ENCODE measurements around the gene CSTB.

The CSTB gene

GRCh38 chr21:43766734-43767497 is 9.2 kb downstream of the CSTB start:
- DNase-seq: no peak

GRCh38 chr21:43764576-43765495 is 11.3 kb downstream of the CSTB start:
- DNase-seq: no peak

- no peak for DNase-seq
These were observed 12.1 kb downstream of the CSTB start for GRCh38 chr21:43763901-43764523.

GRCh38 chr21:43762303-43763128 is 13.6 kb downstream of the CSTB start:
- no peak for DNase-seq

DNA sequence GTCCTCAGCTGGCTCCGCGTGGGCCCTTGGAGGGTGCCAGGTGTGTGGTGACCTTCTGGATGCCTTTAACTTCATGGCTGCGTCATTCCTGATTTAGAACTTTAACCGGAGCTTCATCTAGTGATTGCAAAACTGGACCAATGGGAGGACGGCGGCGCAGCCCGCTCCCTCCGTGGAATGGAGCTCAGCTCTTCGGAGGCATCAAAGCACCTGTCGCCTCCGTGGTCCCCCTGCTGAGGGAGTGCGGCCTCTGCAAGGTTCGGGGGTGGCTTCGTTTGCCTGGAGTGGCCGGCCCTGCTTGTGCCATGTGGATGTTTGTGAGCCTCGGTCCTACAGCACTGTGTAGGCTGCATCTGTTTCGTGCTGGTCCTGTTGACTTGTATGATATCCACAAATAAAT is 14.2 kb downstream of the CSTB start:
- no peak for DNase-seq

GRCh38 chr21:43760391-43760958 is 15.6 kb downstream of the CSTB start:
- DNase-seq: no peak

DNA sequence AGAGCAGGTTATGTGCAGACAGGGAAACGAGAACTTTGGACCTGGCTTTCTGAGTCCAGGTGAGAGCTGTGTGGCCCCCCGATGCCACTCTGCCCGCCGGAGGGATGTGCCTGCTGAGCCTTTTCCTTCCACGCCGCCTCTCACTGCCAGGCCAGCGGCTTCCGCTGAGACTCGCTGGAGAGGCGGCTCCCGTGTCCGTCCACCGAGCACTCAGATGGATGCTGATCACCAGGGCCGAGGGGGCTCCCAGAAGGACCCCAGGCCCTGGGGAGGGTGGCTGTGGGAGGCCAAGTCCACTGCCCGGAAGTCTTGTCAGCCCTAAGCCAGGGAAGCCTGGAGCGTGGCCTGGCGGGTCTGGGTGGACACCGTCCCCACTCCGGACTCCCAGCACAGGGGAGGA is 16.5 kb downstream of the CSTB start:
- no peak for DNase-seq

DNA sequence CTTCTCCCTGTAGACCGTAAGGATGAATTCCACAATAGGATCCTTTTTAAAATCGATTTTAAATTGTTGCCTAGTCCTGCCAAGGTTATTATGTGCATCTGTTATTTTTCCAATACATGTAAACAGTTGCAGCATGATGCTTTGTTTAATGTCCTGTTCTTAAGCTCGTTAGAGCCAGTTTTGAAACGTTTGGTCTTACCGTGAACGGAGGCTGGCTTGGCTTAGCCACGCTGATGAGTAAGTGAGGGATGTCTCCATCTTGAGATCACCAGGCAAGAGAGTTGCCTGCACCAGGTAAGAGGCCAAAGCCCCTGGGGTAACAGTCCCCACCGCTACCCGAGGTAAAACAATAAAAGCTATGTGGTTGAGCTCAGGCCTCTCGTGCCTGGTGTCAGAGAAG is 17.3 kb downstream of the CSTB start:
- DNase-seq: no peak

GRCh38 chr21:43758111-43758641 is 17.9 kb downstream of the CSTB start:
- DNase-seq: no peak

DNA sequence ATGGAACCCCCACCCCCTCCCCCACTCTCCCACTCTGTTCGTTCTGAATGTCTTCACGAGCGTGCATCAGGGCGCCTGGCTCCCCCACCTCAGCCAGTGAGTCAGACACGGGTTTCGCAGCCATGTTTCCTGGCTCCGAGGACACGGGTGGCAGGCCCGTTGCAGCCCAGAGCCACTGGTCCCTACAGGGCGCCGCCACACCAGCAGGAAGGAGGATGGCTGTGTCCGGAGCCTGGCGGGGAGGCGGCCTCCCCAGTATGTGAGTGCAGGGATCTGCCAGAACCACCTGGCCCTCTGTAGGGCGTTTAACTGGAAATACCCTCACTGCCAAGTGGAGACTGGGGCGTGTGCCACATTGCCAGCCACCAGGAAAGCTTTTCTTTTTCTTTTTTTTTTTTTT is 18.5 kb downstream of the CSTB start:
- DNase-seq: no peak

DNA sequence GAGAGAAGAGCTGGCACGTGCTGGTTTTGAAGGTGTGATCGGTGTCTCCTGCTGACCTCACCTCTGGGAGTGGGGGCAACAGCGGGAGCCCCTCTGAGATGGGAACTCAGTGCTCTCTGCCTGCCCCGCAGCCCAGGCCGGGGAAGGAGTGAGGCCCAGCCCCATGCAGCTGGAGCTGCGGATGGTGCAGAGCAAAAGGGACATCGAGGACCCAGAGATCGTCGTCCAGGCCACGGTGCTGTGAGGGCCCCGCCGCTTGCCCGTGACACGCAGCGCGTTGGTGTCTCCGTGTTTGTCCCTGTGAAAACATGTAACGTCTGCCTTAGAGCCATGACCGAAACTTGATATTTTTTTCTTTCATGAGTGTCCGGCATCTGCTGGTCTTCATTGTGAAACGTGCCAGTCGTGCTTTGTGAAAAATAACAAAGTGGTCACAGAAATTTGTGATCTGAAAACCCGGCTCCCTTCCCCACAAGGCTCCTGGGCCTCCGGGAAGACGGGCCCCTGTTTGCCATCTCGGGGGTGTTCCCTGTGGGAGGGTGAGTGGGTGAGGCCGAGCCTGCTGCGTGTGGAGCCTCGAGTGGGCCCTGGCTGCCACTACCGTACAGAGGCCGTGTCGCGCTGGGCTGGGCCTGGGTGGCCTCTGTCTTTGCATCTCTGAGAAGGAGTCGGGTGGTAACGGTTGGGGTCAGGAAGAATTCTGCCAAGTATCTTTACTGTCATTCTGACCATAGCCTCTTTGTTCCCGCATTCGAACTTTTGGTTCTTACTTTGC is 20.1 kb downstream of the CSTB start:
- no peak for DNase-seq

- DNase-seq: peak in 1 of 2 experiments; percentile 31
These were observed 20.9 kb downstream of the CSTB start for GRCh38 chr21:43754948-43755781.

DNA sequence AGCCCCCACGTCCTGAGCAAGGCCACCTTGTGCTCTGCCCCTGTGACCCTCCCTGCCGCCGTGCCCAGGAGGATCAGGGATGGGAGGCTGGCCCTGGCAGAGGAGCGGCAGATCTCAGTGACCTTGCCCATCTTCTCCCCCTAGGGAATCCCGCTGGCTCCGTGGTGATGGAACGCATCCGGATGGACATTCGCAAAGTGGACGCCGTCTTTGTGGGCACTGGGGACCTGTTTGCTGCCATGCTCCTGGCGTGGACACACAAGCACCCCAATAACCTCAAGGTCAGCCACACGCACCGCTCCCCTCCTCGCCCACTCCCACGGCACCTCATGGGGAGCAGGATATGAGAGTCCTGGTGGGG is 22.7 kb downstream of the CSTB start:
- DNase-seq: no peak

GRCh38 chr21:43752758-43753438 is 23.2 kb downstream of the CSTB start:
- DNase-seq: no peak

DNA sequence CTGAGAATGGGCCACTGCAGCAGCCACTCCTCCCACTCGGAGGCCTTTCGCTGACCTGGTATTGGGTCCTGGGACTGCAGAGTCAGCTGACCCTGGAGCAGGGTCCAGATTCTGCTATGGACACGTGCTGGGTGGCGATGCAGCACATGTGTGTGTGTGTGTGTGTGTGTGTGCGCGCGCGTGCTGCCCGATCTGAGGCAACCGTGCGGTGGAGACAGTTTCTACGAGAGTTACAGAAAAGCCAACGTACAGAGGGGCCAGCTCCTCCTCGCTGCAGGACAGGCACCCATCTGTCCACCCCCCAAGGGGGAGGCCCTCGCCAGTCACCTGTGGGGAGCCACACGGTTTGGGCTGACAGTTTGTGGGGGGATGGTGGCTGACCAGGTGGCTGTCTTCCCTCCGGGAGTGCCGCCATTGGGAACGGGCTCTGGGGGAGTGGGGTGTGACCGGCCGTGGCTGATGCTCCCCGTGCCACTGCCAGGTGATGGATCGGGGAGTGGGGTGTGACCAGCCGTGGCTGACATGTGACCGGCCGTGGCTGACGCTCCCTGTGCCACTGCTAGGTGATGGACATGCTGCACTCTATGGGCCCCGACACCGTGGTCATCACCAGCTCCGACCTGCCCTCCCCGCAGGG is 24.0 kb downstream of the CSTB start:
- no peak for DNase-seq

DNA sequence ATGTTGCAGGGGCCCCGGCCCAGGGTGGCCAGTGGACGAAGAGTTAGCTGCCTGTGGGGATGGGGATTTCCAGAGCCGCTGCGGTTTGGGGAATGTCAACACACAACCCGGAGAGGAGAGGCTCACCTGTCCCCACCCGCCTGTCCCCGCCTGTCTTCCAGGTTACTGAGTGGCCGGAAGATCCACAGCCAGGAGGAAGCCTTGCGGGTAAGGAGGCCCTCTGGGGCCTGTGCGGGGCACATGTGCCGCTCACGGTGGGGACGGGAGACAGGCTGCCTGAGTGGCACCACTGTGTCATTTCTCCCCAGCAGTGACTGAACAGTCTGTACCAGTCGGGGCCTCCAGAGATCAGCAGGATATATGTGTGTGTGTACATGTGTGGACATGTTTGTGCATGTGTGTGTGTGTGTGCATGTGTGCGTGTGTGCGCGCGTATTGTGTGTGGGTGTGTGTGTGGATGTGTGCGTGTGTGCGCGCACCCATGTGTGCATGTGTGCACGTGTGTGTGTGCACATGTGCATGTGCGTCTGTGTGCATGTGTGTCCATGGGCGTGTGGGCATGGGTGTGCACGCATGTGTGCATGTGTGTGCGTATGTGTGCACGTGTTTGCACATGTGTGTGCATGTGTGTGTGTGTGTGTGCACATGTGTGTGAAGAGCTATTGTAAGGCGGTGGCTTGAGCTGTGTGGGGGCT is 25.6 kb downstream of the CSTB start:
- DNase-seq: no peak

GRCh38 chr21:43749651-43750262 is 26.4 kb downstream of the CSTB start:
- no peak for DNase-seq

DNA sequence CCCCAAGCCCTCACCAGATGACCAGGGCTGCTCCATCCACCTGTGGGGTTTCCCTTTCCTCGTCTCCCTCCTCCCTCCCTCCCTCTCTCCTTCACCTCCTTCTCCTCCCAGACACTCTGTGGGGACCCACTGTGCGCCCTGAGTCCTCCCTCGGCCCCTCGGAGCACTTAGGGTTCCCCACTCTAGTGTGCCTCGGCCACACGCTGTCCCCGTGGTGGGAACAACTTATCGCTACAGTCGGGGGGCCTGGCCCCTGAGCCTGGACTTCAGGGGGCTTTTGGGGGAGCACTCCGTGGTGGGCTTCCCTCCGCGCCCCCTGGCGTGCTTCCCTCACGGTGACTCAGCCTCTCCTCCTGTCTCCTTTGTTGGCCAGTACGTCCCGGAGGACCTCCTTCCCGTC is 27.5 kb downstream of the CSTB start:
- no peak for DNase-seq
